ENCODE results near the gene EMC1.

The EMC1 gene

GRCh38 chr1:19198820-19199219, 52.5 kb downstream of the EMC1 start:
- H3K9me3 ChIP-seq (ENCODE audit: control insufficient read depth, insufficient read depth, low read depth, low read length): no peaks in the 10 kb centered on the region
- ChIA-PET CTCF (interaction anchor here (1.0 kb wide), 2 partner anchors 21 to 286 kb away, joined by 4 to 5 read pairs; no protein-coding TSS in a partner anchor), POLR2A (no interaction called here)
- H3K4me3 ChIP-seq (ENCODE audit: low read depth, low read length): no peak overlapping the region
- H3K27ac ChIP-seq (ENCODE audit: extremely low read depth, low read depth, low read length): no peak overlapping the region
- TF ChIP-seq PRDM4 (tag by site-specific recombination; IDR thresholded peaks at IDR 0.05) (no peak), ZNF549 (tag by site-specific recombination; IDR thresholded peaks at IDR 0.05) (0 out of 2 replicates have a peak, but pooled peaks have one; percentile 18)
- peaks cover 47 to 76% of the 10 kb centered on the region in 2 experiments for H3K36me3 ChIP-seq (ENCODE audit: control insufficient read depth in 2 of 2, insufficient read depth in 1 of 2, low read length in 2 of 2)
- H3K4me1 ChIP-seq (ENCODE audit: control insufficient read depth, insufficient read depth, low read length): peaks cover 3% of the 10 kb centered on the region

GRCh38 chr1:19197845-19198244, 53.5 kb downstream of the EMC1 start:
- no peak overlapping the region for H3K27ac ChIP-seq (ENCODE audit: extremely low read depth, low read depth, low read length)
- POLR2A ChIA-PET: no interaction called here
- H3K4me3 ChIP-seq (ENCODE audit: low read depth, low read length): no peak overlapping the region
- CTCF ChIA-PET: interaction anchor here (1.0 kb wide), 1 partner anchor 20 kb away, joined by 5 read pairs; no protein-coding TSS in a partner anchor
- H3K4me1 ChIP-seq (ENCODE audit: control insufficient read depth, insufficient read depth, low read length): peaks cover under 1% of the 10 kb centered on the region; the same call in 1 of the 2 replicates
- H3K9me3 ChIP-seq (ENCODE audit: control insufficient read depth, insufficient read depth, low read depth, low read length): no peaks in the 10 kb centered on the region
- H3K36me3 ChIP-seq (ENCODE audit: control insufficient read depth in 2 of 2, insufficient read depth in 1 of 2, low read length in 2 of 2): peaks cover 56 to 82% of the 10 kb centered on the region in 2 experiments
- TF ChIP-seq ZNF626 (tag by site-specific recombination; IDR thresholded peaks at IDR 0.05) (no peak), TCF7L2 (IDR thresholded peaks at IDR 0.05; ENCODE audit: borderline replicate concordance, low read depth, low read length) (no peak), ZNF623 (tag by site-specific recombination; IDR thresholded peaks at IDR 0.05) (no peak), ZNF433 (tag by site-specific recombination; IDR thresholded peaks at IDR 0.05; ENCODE audit: low read depth) (no peak), SCRT1 (tag by site-specific recombination; IDR thresholded peaks at IDR 0.05; ENCODE audit: borderline replicate concordance) (no peak), ZNF654 (tag by site-specific recombination; IDR thresholded peaks at IDR 0.05; ENCODE audit: low read depth) (no peak), ZNF350 (tag by site-specific recombination; IDR thresholded peaks at IDR 0.05) (no peak)
- TF ChIP-seq, protein P1, sequence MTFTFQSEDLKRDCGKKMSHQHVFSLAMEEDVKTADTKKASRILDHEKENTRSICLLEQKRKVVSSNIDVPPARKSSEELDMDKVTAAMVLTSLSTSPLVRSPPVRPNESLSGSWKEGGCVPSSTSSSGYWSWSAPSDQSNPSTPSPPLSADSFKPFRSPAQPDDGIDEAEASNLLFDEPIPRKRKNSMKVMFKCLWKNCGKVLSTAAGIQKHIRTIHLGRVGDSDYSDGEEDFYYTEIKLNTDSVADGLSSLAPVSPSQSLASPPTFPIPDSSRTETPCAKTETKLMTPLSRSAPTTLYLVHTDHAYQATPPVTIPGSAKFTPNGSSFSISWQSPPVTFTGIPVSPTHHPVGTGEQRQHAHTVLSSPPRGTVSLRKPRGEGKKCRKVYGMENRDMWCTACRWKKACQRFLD (tag by site-specific recombination; IDR thresholded peaks at IDR 0.05): no peak
- TF ChIP-seq, protein P2, sequence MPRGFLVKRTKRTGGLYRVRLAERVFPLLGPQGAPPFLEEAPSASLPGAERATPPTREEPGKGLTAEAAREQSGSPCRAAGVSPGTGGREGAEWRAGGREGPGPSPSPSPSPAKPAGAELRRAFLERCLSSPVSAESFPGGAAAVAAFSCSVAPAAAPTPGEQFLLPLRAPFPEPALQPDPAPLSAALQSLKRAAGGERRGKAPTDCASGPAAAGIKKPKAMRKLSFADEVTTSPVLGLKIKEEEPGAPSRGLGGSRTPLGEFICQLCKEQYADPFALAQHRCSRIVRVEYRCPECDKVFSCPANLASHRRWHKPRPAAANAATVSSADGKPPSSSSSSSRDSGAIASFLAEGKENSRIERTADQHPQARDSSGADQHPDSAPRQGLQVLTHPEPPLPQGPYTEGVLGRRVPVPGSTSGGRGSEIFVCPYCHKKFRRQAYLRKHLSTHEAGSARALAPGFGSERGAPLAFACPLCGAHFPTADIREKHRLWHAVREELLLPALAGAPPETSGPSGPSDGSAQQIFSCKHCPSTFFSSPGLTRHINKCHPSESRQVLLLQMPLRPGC (tag by site-specific recombination; IDR thresholded peaks at IDR 0.05): no peak

- Histone ChIP-seq H3K9me3 (ENCODE audit: control insufficient read depth, insufficient read depth, low read depth, low read length) (no peaks in the 10 kb centered on the region), H3K4me3 (ENCODE audit: low read depth, low read length) (no peak overlapping the region), H3K36me3 (ENCODE audit: control insufficient read depth in 2 of 2, insufficient read depth in 1 of 2, low read length in 2 of 2) (peaks cover 66 to 90% of the 10 kb centered on the region in 2 experiments), H3K4me1 (ENCODE audit: control insufficient read depth, insufficient read depth, low read length) (no peaks in the 10 kb centered on the region), H3K27ac (ENCODE audit: extremely low read depth, low read depth, low read length) (no peak overlapping the region)
- POLR2A ChIA-PET: no interaction called here
- TF ChIP-seq ZNF248 (tag by site-specific recombination; IDR thresholded peaks at IDR 0.05): no peak
- TF ChIP-seq SETDB1 (IDR thresholded peaks at IDR 0.05; ENCODE audit: insufficient read length, low read length): no peak
- no peak for TF ChIP-seq ZNF239 (tag by site-specific recombination; IDR thresholded peaks at IDR 0.05)
- no peak for TF ChIP-seq ZNF138 (tag by site-specific recombination; IDR thresholded peaks at IDR 0.05; ENCODE audit: borderline replicate concordance)
- TF ChIP-seq, protein P3, sequence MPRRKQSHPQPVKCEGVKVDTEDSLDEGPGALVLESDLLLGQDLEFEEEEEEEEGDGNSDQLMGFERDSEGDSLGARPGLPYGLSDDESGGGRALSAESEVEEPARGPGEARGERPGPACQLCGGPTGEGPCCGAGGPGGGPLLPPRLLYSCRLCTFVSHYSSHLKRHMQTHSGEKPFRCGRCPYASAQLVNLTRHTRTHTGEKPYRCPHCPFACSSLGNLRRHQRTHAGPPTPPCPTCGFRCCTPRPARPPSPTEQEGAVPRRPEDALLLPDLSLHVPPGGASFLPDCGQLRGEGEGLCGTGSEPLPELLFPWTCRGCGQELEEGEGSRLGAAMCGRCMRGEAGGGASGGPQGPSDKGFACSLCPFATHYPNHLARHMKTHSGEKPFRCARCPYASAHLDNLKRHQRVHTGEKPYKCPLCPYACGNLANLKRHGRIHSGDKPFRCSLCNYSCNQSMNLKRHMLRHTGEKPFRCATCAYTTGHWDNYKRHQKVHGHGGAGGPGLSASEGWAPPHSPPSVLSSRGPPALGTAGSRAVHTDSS (tag by site-specific recombination; IDR thresholded peaks at IDR 0.05): no peak
- TF ChIP-seq ZNF354C (tag by site-specific recombination; IDR thresholded peaks at IDR 0.05; ENCODE audit: borderline replicate concordance, low read depth): no peak
- TF ChIP-seq RBAK (tag by site-specific recombination; IDR thresholded peaks at IDR 0.05): no peak
- no peak for TF ChIP-seq ZBTB20 (tag by site-specific recombination; IDR thresholded peaks at IDR 0.05)
- TF ChIP-seq ZNF404 (tag by site-specific recombination; IDR thresholded peaks at IDR 0.05): no peak
- CTCF ChIA-PET: interaction anchor here (0.7 to 1.5 kb wide), 2 partner anchors 67 to 457 kb away, joined by 4 to 6 read pairs; no protein-coding TSS in a partner anchor
These were observed 55.0 kb downstream of the EMC1 start for GRCh38 chr1:19196331-19196730.

Data from HEK293 (cell line).